ENCODE measurements around the gene ITGBL1.

ITGBL1 gene

DNA sequence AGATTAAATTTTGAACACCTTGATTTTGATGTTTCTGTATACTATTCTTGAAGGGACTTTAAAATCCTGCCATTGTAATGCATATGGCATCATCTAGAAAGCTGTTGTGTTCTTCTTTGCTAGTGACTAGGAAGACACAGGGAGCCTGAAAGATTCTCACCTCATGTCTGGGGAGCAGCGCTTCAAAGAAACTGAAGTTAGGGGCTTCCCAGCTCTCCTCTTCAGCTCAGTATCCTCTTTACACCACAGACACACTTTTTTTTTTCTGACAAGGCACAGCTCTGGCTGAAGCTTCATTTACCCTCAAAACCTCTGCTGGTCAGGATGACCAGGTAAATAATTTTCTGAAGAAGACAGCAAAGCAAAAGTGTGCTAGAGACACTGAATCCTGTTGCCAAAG, 255.6 kb downstream of the ITGBL1 start:
- TF ChIP-seq, protein P1, sequence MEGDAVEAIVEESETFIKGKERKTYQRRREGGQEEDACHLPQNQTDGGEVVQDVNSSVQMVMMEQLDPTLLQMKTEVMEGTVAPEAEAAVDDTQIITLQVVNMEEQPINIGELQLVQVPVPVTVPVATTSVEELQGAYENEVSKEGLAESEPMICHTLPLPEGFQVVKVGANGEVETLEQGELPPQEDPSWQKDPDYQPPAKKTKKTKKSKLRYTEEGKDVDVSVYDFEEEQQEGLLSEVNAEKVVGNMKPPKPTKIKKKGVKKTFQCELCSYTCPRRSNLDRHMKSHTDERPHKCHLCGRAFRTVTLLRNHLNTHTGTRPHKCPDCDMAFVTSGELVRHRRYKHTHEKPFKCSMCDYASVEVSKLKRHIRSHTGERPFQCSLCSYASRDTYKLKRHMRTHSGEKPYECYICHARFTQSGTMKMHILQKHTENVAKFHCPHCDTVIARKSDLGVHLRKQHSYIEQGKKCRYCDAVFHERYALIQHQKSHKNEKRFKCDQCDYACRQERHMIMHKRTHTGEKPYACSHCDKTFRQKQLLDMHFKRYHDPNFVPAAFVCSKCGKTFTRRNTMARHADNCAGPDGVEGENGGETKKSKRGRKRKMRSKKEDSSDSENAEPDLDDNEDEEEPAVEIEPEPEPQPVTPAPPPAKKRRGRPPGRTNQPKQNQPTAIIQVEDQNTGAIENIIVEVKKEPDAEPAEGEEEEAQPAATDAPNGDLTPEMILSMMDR (IDR thresholded peaks at IDR 0.05): no peak
- Histone ChIP-seq H3K36me3 (no peaks in the 10 kb centered on the region), H3K27me3 (no peaks in the 10 kb centered on the region), H3K27ac (peak overlapping the region; percentile 88), H3K4me1 (ENCODE audit: control insufficient read depth in 1 of 2, insufficient read depth in 1 of 2, low read depth in 1 of 2, low read length in 1 of 2) (peaks cover 40 to 45% of the 10 kb centered on the region in 2 experiments), H3K9me3 (no peaks in the 10 kb centered on the region), H3K4me3 (ENCODE audit: low read depth in 1 of 2, low read length in 1 of 2) (no peak overlapping the region)

DNA sequence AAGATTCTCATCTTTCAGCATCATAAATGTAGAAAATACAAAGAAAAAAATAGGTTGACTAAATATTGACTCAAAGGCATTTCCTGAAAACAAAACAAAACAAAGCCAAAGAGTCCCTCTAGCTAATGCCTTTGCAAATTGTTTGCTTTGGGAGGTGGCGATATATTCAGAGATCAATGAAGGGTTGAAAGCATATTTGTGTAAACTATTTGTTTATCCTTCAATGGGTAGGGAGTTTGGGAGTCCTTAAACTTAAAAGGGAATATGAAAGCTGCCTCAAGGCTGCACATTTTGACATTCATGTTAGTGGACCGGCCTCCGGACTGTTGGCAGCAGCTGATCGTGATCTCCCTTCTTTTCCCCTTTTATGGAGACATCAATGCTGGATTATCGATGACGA, 257.5 kb downstream of the ITGBL1 start:
- no peak overlapping the region for H3K27ac ChIP-seq
- H3K4me3 ChIP-seq (ENCODE audit: low read depth in 1 of 2, low read length in 1 of 2): no peak overlapping the region
- peaks cover 37 to 39% of the 10 kb centered on the region in 2 experiments for H3K4me1 ChIP-seq (ENCODE audit: control insufficient read depth in 1 of 2, insufficient read depth in 1 of 2, low read depth in 1 of 2, low read length in 1 of 2)
- H3K36me3 ChIP-seq: no peaks in the 10 kb centered on the region
- no peaks in the 10 kb centered on the region for H3K9me3 ChIP-seq
- no peaks in the 10 kb centered on the region for H3K27me3 ChIP-seq
- TF ChIP-seq, protein P1 (IDR thresholded peaks at IDR 0.05): no peak

DNA sequence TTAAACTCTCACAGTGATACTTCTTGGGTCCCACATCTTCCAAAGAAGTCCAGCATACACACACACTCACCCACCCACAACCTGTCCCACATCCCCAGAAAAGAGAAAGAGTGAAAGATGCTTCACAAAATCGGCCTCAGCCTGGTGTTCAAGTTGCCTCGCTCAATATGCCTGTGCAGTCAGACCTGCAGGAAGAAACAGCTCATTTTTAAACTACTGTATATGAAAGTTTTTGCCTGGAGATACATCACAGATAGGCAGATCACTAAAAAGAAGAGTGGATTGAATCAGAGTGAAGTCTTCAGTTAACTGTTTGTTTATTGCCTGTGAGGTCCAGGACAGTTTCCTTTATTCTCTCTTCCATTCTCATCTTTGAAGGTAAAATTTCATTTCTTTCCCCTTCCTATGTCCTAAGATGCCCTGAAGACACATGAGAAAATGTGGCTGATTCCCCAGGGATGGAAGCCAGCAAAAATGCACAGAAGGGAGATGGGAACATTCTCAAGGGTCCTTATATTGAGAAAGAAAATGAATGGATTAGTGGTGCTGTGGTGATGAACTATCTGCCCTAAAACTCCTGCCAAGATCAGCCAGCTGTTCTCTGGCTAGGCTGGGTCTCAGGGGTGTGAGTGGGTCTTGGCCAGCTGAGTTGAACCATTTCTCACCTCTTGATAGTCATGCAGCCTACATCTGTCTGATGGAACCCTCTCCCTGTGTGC, 259.0 kb downstream of the ITGBL1 start:
- H3K4me1 ChIP-seq (ENCODE audit: control insufficient read depth in 1 of 2, insufficient read depth in 1 of 2, low read depth in 1 of 2, low read length in 1 of 2): peaks cover 22 to 24% of the 10 kb centered on the region in 2 experiments

DNA sequence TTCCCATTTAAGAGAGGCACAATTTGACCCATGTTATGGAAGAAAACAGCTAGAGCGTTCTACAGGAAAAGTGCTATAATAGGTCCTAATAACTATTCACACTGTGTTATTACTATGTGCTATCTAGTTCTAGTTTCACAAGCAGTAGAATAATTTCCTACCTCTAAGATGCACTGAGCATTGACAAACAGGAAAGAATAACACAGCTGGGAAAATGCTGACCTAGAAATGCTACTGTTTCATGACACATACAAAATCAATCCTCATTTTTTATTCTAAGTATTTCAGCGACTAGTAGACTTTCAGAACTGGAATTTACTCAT, 259.5 kb downstream of the ITGBL1 start:
- TF ChIP-seq, protein P1 (IDR thresholded peaks at IDR 0.05): no peak
- H3K36me3 ChIP-seq: no peaks in the 10 kb centered on the region
- H3K27ac ChIP-seq: no peak overlapping the region

More for the DNA sequence above, 259.0 kb downstream of the ITGBL1 start:
- TF ChIP-seq, protein P1 (IDR thresholded peaks at IDR 0.05): no peak
- no peaks in the 10 kb centered on the region for H3K27me3 ChIP-seq
- no peak overlapping the region for H3K27ac ChIP-seq
- no peaks in the 10 kb centered on the region for H3K9me3 ChIP-seq
- no peaks in the 10 kb centered on the region for H3K36me3 ChIP-seq
- H3K4me3 ChIP-seq (ENCODE audit: low read depth in 1 of 2, low read length in 1 of 2): no peak overlapping the region

DNA sequence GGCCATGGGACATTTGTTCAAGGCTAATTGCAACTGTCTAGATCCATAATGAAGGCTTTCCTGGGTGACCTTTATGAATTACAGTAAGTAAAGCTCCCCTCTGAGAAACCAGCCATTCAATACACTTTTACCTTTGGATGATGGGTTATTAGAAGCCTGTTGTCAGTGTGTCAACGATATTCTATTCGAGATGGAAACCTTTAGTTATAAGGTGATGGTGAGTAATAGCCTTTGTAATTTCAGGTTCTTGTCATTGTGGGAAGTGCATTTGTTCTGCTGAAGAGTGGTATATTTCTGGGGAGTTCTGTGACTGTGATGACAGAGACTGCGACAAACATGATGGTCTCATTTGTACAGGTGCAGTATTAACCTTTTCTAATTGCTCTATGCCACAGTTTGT, 261.7 kb downstream of the ITGBL1 start:
- TF ChIP-seq, protein P1 (IDR thresholded peaks at IDR 0.05): no peak
- H3K27ac ChIP-seq: no peak overlapping the region
- H3K4me1 ChIP-seq (ENCODE audit: control insufficient read depth in 1 of 2, insufficient read depth in 1 of 2, low read depth in 1 of 2, low read length in 1 of 2): no peaks in the 10 kb centered on the region

More for the DNA sequence above, 259.5 kb downstream of the ITGBL1 start:
- no peaks in the 10 kb centered on the region for H3K27me3 ChIP-seq
- no peak overlapping the region for H3K4me3 ChIP-seq (ENCODE audit: low read depth in 1 of 2, low read length in 1 of 2)
- no peaks in the 10 kb centered on the region for H3K9me3 ChIP-seq
- peaks cover 17 to 19% of the 10 kb centered on the region in 2 experiments for H3K4me1 ChIP-seq (ENCODE audit: control insufficient read depth in 1 of 2, insufficient read depth in 1 of 2, low read depth in 1 of 2, low read length in 1 of 2)

More for the DNA sequence above, 261.7 kb downstream of the ITGBL1 start:
- H3K36me3 ChIP-seq: no peaks in the 10 kb centered on the region
- no peaks in the 10 kb centered on the region for H3K27me3 ChIP-seq
- H3K9me3 ChIP-seq: no peaks in the 10 kb centered on the region
- H3K4me3 ChIP-seq (ENCODE audit: low read depth in 1 of 2, low read length in 1 of 2): no peak overlapping the region

Data from neutrophil (primary cell).